GM18867 (cell line): ENCODE results near the gene SCYL1.

Experiments used
- ATAC-seq: cut with Tn5 transposase; IDR thresholded peaks from one replicate; pipeline ENCODE4 v1.9.1; 2021; ENCODE audit warnings: mild to moderate bottlenecking, moderate library complexity; ENCODE audit not compliant: unreplicated experiment

SCYL1 gene

GRCh38 chr11:65532388-65533064, 7.6 kb downstream of the SCYL1 start:
- no peak for ATAC-seq

GRCh38 chr11:65535102-65535501, 10.2 kb downstream of the SCYL1 start:
- ATAC-seq, result no peak

GRCh38 chr11:65536412-65537295, 11.8 kb downstream of the SCYL1 start:
- no peak for ATAC-seq

- ATAC-seq, result no peak
These were observed 12.4 kb downstream of the SCYL1 start for GRCh38 chr11:65537296-65537597.

GRCh38 chr11:65537620-65538231, 12.8 kb downstream of the SCYL1 start:
- ATAC-seq, result no peak

GRCh38 chr11:65538232-65538914, 13.5 kb downstream of the SCYL1 start:
- ATAC-seq, result no peak

GRCh38 chr11:65538915-65539743, 14.2 kb downstream of the SCYL1 start:
- ATAC-seq, result no peak

GRCh38 chr11:65539744-65540289, 14.9 kb downstream of the SCYL1 start:
- ATAC-seq, result peak; percentile 52

GRCh38 chr11:65540290-65541092, 15.6 kb downstream of the SCYL1 start:
- peak; percentile 59 for ATAC-seq

GRCh38 chr11:65541093-65541982, 16.5 kb downstream of the SCYL1 start:
- no peak for ATAC-seq

- no peak for ATAC-seq
These were observed 18.0 kb downstream of the SCYL1 start for GRCh38 chr11:65542738-65543390.

- ATAC-seq, result no peak
These were observed 21.0 kb downstream of the SCYL1 start for GRCh38 chr11:65545853-65546216.

- peak; percentile 61 for ATAC-seq
These were observed 21.5 kb downstream of the SCYL1 start for GRCh38 chr11:65546217-65546958.

GRCh38 chr11:65547446-65548125, 22.7 kb downstream of the SCYL1 start:
- ATAC-seq, result no peak

GRCh38 chr11:65548395-65548794, 23.5 kb downstream of the SCYL1 start:
- no peak for ATAC-seq

GRCh38 chr11:65549096-65549495, 24.2 kb downstream of the SCYL1 start:
- ATAC-seq, result no peak
